A549 treated with Hydrocortisone at 1 μM for 4 hours (cell line): ENCODE results near the gene ABCC9. TPM values are rescaled to one million over a fixed set of nuclear protein-coding genes. Genes with fewer than 3 reads are reported as not detected.

Experiments used
- total RNA-seq: library from RNA; stranded (reverse); fragments of 200-300 nt; extraction: Qiagen RNA extraction; gene quantifications from 5 replicates; pipeline ENCODE4 v1.2.3, GENCODE V29; 2022

Gene ABCC9
- 0.02 to 0.05 TPM in 2 of 5 replicates, not detected in the others for total RNA-seq

DNA sequence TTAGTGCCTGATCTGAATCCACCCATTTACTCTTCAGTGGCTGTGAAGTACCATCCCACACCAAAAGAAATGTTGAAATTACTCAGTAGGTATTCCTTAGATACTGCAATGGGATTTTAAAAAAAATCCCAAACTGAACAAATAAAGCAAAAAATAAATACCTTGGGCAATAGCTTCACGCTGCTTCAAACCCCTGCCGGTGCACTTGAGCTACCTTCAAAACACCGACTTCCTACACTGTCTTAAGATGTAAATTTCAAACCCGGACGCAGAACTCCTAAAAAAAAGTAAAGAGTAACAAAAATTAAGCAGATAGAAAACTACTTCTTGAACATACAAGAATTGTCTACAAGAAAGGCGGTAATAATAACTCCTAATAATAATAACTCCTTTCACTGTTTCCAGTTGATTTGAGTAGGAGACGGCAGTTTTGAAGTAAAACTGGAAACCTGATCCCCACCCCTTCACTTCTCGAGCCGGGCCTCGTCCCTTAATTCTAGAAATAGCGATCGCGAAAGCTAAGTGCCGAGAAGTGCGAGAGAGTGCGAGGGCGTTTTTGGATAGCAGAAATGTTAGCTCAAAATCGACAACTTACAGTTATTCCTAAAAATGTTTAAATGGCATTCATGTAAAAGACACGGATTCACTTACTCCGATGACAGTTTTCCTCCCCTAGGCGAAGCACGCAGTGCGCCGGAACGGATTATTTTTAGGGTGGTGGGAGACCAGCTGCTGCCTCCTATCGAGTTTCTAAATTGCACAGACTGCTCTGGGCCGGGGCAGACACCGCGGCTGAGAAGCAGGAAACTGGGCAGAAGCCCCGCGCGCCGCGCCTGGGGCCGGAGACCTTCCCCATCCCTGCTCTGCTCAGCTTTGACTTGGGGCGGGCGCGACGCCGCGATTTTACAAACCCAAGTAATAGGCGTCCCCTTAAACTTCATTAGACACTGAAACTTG lies at the start of gene ABCC9:
Gene ABCC9, minus strand, starts transcription at position 878 of the 957 bp plus-strand sequence. CDS start 4,752 bp downstream, outside the sequence.

DNA sequence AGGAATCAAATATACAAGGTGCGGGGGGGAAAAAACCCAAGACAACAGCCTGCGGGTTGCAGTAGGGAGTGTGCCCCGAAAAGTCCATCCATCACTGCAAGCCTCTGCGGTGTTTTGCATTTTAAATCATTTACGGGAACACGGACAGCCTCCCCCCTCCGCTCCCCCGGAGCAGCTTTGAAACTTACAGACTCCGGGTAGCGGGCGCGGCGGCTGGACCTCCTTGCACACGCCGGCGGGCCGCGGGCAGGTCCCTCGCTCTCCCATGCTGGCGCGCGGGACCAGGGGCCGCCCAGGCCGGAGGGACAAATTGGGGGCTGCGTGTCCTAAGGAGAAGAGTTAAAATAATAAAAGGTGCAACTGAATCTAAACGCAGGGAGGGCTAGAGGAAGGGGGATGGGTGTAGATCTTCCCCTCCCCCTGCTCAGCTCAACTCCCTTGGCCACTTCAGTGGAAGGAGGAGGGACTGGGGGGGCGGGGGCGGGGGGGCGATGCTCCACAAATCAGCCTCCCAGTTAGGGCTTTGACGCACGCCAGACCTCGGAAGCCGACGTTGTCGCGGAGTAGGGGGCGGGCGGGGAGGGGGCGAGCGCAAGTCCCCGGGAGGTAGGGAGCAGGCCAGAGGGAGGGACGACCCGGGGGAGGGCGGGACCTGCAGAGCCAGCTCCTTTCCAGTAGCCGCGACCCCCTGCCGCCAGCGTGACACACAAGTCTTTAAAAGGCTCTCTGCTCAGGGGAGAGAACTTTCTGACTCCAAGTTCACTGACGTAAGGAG lies 166.7 kb downstream of the ABCC9 start, which contains the start of gene KCNJ8:
Gene KCNJ8, minus strand, starts transcription at position 349 of the 775 bp plus-strand sequence. CDS start 1,090 bp downstream, outside the sequence.

Other genes starting within 250 kb of the ABCC9 start
- 0.22 to 0.47 TPM (median 0.32 TPM) in 5 replicates for gene KCNJ8, start 166.7 kb downstream of the ABCC9 start, total RNA-seq
- gene CMAS, start 104.8 kb upstream of the ABCC9 start, total RNA-seq, result 38.6 to 45.5 TPM (median 43.2 TPM) in 5 replicates